Measurements from ENCODE around the gene BARHL2.

- no peak for TF ChIP-seq ZNF501 (tag by site-specific recombination; IDR thresholded peaks at IDR 0.05)
- no peak for TF ChIP-seq CTCF (tag by site-specific recombination; IDR thresholded peaks at IDR 0.05)
- TF ChIP-seq ZBTB17 (tag by site-specific recombination; IDR thresholded peaks at IDR 0.05) = no peak
- TF ChIP-seq IKZF3 (tag by site-specific recombination; IDR thresholded peaks at IDR 0.05) = no peak
- no peak for TF ChIP-seq ZNF416 (tag by site-specific recombination; IDR thresholded peaks at IDR 0.05)
- TF ChIP-seq ZNF629 (tag by site-specific recombination; IDR thresholded peaks at IDR 0.05) = no peak
- no peak for TF ChIP-seq ZFHX2 (tag by site-specific recombination; conservative IDR thresholded peaks at IDR 0.05)
- TF ChIP-seq PRDM2 (tag by site-specific recombination; IDR thresholded peaks at IDR 0.05; ENCODE audit: borderline replicate concordance) = no peak
Observed at GRCh38 chr1:90715309-90715708, 1.8 kb downstream of the BARHL2 start.

Measured in HEK293 (cell line).